Neural progenitor cell (in vitro differentiated cells): ENCODE data around the gene P2RY4. TPM values are rescaled to one million over a fixed set of nuclear protein-coding genes. Genes with fewer than 3 reads are reported as not detected.

Source experiments
- DNase-seq: peaks from one replicate; pipeline ENCODE4 v3.0.0-alpha.2; 2016; ENCODE audit warnings: low spot score
- H2AFZ ChIP-seq: fragments of 200-600 bp; sonication (generic); replicated peaks from 2 replicates; pipeline ENCODE4 v1.6.1; 2016; ENCODE audit warnings: antibody characterized with exemption
- H3F3A ChIP-seq: fragments of 200-600 bp; sonication (generic); 2 replicates; pipeline ENCODE4 v1.6.1; 2016; ENCODE audit warnings: antibody characterized with exemption, low read depth
- H3K27ac ChIP-seq: fragments of 200-600 bp; sonication (generic); 2 replicates; pipeline ENCODE4 v1.5.1; 2016; ENCODE audit warnings: mild to moderate bottlenecking
- H3K27me3 ChIP-seq: fragments of 200-600 bp; sonication (generic); 2 replicates; pipeline ENCODE4 v1.6.1; 2016; ENCODE audit warnings: mild to moderate bottlenecking, moderate library complexity
- H3K36me3 ChIP-seq: fragments of 200-600 bp; sonication (generic); 2 replicates; pipeline ENCODE4 v1.5.1; 2016
- H3K4me1 ChIP-seq: fragments of 200-600 bp; sonication (generic); 2 replicates; pipeline ENCODE4 v1.6.1; 2016; ENCODE audit warnings: mixed run types
- H3K4me2 ChIP-seq: fragments of 200-600 bp; sonication (generic); 2 replicates; pipeline ENCODE4 v1.6.1; 2016
- H3K4me3 ChIP-seq: fragments of 200-600 bp; sonication (generic); 2 replicates; pipeline ENCODE4 v1.5.1; 2016
- H3K79me2 ChIP-seq: fragments of 200-600 bp; sonication (generic); 2 replicates; pipeline ENCODE4 v1.6.1; 2016; ENCODE audit warnings: low read depth
- H3K9ac ChIP-seq: fragments of 200-600 bp; sonication (generic); 2 replicates; pipeline ENCODE4 v1.6.1; 2016
- H3K9me3 ChIP-seq: fragments of 200-600 bp; sonication (generic); 2 replicates; pipeline ENCODE4 v1.5.1; 2016; ENCODE audit warnings: low read depth
- H4K20me1 ChIP-seq: fragments of 200-600 bp; sonication (generic); 2 replicates; pipeline ENCODE4 v1.6.1; 2016; ENCODE audit warnings: low read depth
- H3K27ac Mint-ChIP-seq: 3 replicates; pipeline ENCODE4 v1.8.0; 2021; ENCODE audit warnings: mixed read lengths
- H3K27me3 Mint-ChIP-seq: 2 replicates; pipeline ENCODE4 v1.8.0; 2022; ENCODE audit warnings: low read depth, mild to moderate bottlenecking, inconsistent platforms, moderate library complexity, mixed read lengths; ENCODE audit not compliant: insufficient read depth
- H3K36me3 Mint-ChIP-seq: 3 replicates; pipeline ENCODE4 v1.8.0; 2021; ENCODE audit warnings: mixed read lengths
- H3K4me1 Mint-ChIP-seq: 3 replicates; pipeline ENCODE4 v1.8.0; 2021; ENCODE audit warnings: mixed read lengths
- H3K4me3 Mint-ChIP-seq: 3 replicates; pipeline ENCODE4 v1.8.0; 2021; ENCODE audit warnings: mild to moderate bottlenecking, moderate library complexity, mixed read lengths
- H3K9me3 Mint-ChIP-seq: 3 replicates; pipeline ENCODE4 v1.8.0; 2020; ENCODE audit warnings: mixed read lengths
- EZH2 ChIP-seq: fragments of 200-600 bp; sonication (generic); IDR thresholded peaks from 2 replicates; pipeline ENCODE4 v1.6.1; 2017; ENCODE audit warnings: antibody characterized with exemption, mild to moderate bottlenecking, moderate library complexity
- EZH2phosphoT487 ChIP-seq: fragments of 200-600 bp; sonication (generic); IDR thresholded peaks from 2 replicates; pipeline ENCODE4 v1.6.1; 2017; ENCODE audit warnings: antibody characterized with exemption
- total RNA-seq: library from RNA; depleted of rRNA; stranded (reverse); fragments of >200 nt; gene quantifications from 2 replicates; pipeline ENCODE4 v1.2.3, GENCODE V29; 2015; ENCODE audit warnings: low replicate concordance
- TF ChIP-seq, protein P1 (sequence below): fragments of 200-600 bp; sonication (generic); IDR thresholded peaks from 2 replicates; pipeline ENCODE4 v1.5.1; 2017; ENCODE audit warnings: antibody characterized with exemption, mild to moderate bottlenecking

Gene P2RY4
- total RNA-seq: 0.28 TPM in 1 of 2 replicates, not detected in the other

DNA sequence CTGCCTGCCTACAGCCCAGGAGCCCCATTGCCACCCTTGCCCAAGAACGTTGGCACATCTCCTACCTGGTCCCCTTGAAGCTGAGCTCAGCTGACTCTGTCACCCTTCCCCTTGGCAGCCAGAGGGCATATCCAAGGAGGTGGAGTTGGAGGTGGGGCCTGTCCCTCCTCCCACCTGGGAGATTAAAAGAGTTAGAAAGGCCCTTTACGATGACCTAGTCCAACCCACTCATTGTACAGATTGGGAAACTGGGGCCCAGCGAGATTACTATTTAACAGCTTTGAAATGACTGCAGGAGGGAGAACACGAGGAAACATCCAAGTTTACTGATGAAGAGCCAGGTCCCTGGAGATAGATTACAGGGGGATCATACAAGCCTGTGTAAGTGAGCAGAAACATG lies at the start of gene P2RY4:
Gene P2RY4 (minus strand): TSS at position 101 of the 400 bp plus-strand sequence. CDS start 580 bp downstream, outside the sequence.
- Histone ChIP-seq H3K9me3 (no peaks in the 10 kb centered on the region), H3K4me3 (no peak within 1 kb of the TSS), H3K4me1 (no peaks in the 10 kb centered on the region), H3K27ac (no peak within 1 kb of the TSS), H3K79me2 (no peaks in the 10 kb centered on the region), H3K36me3 (no peaks in the 10 kb centered on the region), H3K9ac (no peak within 1 kb of the TSS), H3F3A (no peaks in the 10 kb centered on the region), H3K4me2 (no peak within 1 kb of the TSS), H3K27me3 (no peaks in the 10 kb centered on the region), H4K20me1 (no peaks in the 10 kb centered on the region), H2AFZ (no peak within 1 kb of the TSS)
- Mint-ChIP-seq H3K27ac (no peak within 1 kb of the TSS), H3K36me3 (no peaks in the 10 kb centered on the region), H3K9me3 (no peaks in the 10 kb centered on the region), H3K27me3 (peaks cover 5% of the 10 kb centered on the region), H3K4me3 (no peak within 1 kb of the TSS), H3K4me1 (no peaks in the 10 kb centered on the region)
- DNase-seq: no peak
- no peak for TF ChIP-seq EZH2
- TF ChIP-seq, protein P1, sequence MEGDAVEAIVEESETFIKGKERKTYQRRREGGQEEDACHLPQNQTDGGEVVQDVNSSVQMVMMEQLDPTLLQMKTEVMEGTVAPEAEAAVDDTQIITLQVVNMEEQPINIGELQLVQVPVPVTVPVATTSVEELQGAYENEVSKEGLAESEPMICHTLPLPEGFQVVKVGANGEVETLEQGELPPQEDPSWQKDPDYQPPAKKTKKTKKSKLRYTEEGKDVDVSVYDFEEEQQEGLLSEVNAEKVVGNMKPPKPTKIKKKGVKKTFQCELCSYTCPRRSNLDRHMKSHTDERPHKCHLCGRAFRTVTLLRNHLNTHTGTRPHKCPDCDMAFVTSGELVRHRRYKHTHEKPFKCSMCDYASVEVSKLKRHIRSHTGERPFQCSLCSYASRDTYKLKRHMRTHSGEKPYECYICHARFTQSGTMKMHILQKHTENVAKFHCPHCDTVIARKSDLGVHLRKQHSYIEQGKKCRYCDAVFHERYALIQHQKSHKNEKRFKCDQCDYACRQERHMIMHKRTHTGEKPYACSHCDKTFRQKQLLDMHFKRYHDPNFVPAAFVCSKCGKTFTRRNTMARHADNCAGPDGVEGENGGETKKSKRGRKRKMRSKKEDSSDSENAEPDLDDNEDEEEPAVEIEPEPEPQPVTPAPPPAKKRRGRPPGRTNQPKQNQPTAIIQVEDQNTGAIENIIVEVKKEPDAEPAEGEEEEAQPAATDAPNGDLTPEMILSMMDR: no peak
- TF ChIP-seq EZH2phosphoT487: no peak

DNA sequence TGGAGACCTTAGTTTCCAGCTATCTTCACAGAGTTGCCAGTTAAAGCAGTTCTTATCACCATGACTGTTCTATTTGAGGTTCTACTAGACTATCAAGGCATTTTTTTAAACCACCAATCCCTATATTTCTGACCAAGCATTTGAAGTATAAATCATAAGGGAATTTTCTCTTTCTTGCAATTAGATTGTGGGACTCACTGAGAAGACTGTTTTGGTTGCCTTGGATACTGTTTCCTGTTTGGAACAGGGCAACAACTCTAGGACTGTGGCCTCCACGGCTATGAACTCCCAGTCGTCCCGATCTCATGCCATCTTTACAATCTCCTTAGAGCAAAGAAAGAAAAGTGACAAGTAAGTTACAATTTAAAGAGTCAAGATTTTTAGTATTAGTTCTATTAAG lies 41.7 kb upstream of the P2RY4 start:
- no peak overlapping the region for H3K9ac ChIP-seq
- no peaks in the 10 kb centered on the region for H4K20me1 ChIP-seq
- TF ChIP-seq, protein P1: no peak
- TF ChIP-seq EZH2phosphoT487 (no peak), EZH2 (no peak)
- H3K4me1 ChIP-seq: no peaks in the 10 kb centered on the region
- no peak overlapping the region for H3K4me2 ChIP-seq
- H3K27ac ChIP-seq: no peak overlapping the region
- no peak for DNase-seq
- no peak overlapping the region for H3K4me3 ChIP-seq
- H3F3A ChIP-seq: no peaks in the 10 kb centered on the region
- Mint-ChIP-seq H3K9me3 (no peaks in the 10 kb centered on the region), H3K4me1 (no peaks in the 10 kb centered on the region), H3K36me3 (peaks cover 5% of the 10 kb centered on the region), H3K27ac (no peak overlapping the region), H3K4me3 (no peak overlapping the region), H3K27me3 (no peaks in the 10 kb centered on the region)
- no peak overlapping the region for H2AFZ ChIP-seq
- H3K27me3 ChIP-seq: no peaks in the 10 kb centered on the region
- peaks cover 9% of the 10 kb centered on the region for H3K79me2 ChIP-seq
- peaks cover 6% of the 10 kb centered on the region for H3K36me3 ChIP-seq
- peaks cover 3% of the 10 kb centered on the region for H3K9me3 ChIP-seq

DNA sequence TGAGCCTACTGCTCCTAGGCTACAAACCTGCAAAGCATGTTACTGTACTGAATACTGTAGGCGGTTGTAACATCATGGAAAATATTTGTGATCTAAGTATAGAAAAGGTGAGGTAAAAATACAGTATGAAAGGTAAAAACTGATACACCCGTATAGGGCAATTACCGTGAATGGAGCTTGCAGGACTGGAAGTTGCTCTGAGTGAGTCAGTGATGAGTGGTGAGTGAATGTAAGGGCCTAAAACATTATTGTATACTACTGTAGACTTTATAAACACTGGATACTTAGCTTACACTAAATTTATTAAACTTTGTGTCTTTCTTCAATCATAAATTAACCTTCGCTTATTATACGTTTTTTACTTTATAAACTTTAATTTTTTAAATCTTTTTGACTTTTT lies 33.6 kb upstream of the P2RY4 start:
- H3K9me3 Mint-ChIP-seq: no peaks in the 10 kb centered on the region
- no peaks in the 10 kb centered on the region for H3K36me3 Mint-ChIP-seq
- no peak overlapping the region for H3K27ac Mint-ChIP-seq
- no peak overlapping the region for H3K4me3 ChIP-seq
- H2AFZ ChIP-seq: no peak overlapping the region
- H3K4me1 Mint-ChIP-seq: peaks cover 21% of the 10 kb centered on the region
- H3K4me1 ChIP-seq: no peaks in the 10 kb centered on the region
- no peak for DNase-seq
- H3F3A ChIP-seq: no peaks in the 10 kb centered on the region
- no peak overlapping the region for H3K27ac ChIP-seq
- no peaks in the 10 kb centered on the region for H4K20me1 ChIP-seq
- peak overlapping the region; percentile 26 for H3K4me2 ChIP-seq
- peaks cover 2% of the 10 kb centered on the region for H3K27me3 Mint-ChIP-seq
- no peak for TF ChIP-seq EZH2
- no peak for TF ChIP-seq EZH2phosphoT487
- TF ChIP-seq, protein P1: no peak
- H3K4me3 Mint-ChIP-seq: no peak overlapping the region
- peaks cover 3% of the 10 kb centered on the region for H3K9me3 ChIP-seq
- H3K36me3 ChIP-seq: no peaks in the 10 kb centered on the region
- H3K79me2 ChIP-seq: peaks cover 62% of the 10 kb centered on the region
- no peak overlapping the region for H3K9ac ChIP-seq
- H3K27me3 ChIP-seq: no peaks in the 10 kb centered on the region
